ENCODE data around the gene VPS13A.

VPS13A gene

GRCh38 chr9:77418226-77418625 lies 240.9 kb downstream of the VPS13A start:
- no peak for DNase-seq (ENCODE audit: extremely low read depth, insufficient read length)
- Histone ChIP-seq H3K36me3 (ENCODE audit: control insufficient read depth, insufficient read depth, low read length) (no peaks in the 10 kb centered on the region; the same call in 1 of the 2 replicates), H3K27me3 (replicated peaks; ENCODE audit: control insufficient read depth, insufficient read depth, low read length) (no peaks in the 10 kb centered on the region), H3K4me3 (replicated peaks; ENCODE audit: low read depth, low read length) (no peak overlapping the region)
- TF ChIP-seq CTCF (IDR thresholded peaks at IDR 0.05; ENCODE audit: insufficient read depth, low read length, poor library complexity, severe bottlenecking) = no peak

- DNase-seq (ENCODE audit: extremely low read depth, insufficient read length) = no peak
- TF ChIP-seq CTCF (IDR thresholded peaks at IDR 0.05; ENCODE audit: insufficient read depth, low read length, poor library complexity, severe bottlenecking) = no peak
These were observed 243.3 kb downstream of the VPS13A start for GRCh38 chr9:77420641-77421040.

GRCh38 chr9:77421506-77422265 lies 244.4 kb downstream of the VPS13A start:
- no peaks in the 10 kb centered on the region for H3K27me3 ChIP-seq (replicated peaks; ENCODE audit: control insufficient read depth, insufficient read depth, low read length)
- no peak overlapping the region for H3K4me3 ChIP-seq (replicated peaks; ENCODE audit: low read depth, low read length)
- H3K36me3 ChIP-seq (ENCODE audit: control insufficient read depth, insufficient read depth, low read length) = no peaks in the 10 kb centered on the region
- TF ChIP-seq CTCF (IDR thresholded peaks at IDR 0.05; ENCODE audit: insufficient read depth, low read length, poor library complexity, severe bottlenecking) = no peak
- DNase-seq (ENCODE audit: extremely low read depth, insufficient read length) = no peak

More at GRCh38 chr9:77420641-77421040, 243.3 kb downstream of the VPS13A start:
- Histone ChIP-seq H3K27me3 (replicated peaks; ENCODE audit: control insufficient read depth, insufficient read depth, low read length) (no peaks in the 10 kb centered on the region), H3K4me3 (replicated peaks; ENCODE audit: low read depth, low read length) (no peak overlapping the region), H3K36me3 (ENCODE audit: control insufficient read depth, insufficient read depth, low read length) (no peaks in the 10 kb centered on the region; the same call in 1 of the 2 replicates)

- no peak overlapping the region for H3K4me3 ChIP-seq (replicated peaks; ENCODE audit: low read depth, low read length)
- no peaks in the 10 kb centered on the region for H3K36me3 ChIP-seq (ENCODE audit: control insufficient read depth, insufficient read depth, low read length)
- no peak for TF ChIP-seq CTCF (IDR thresholded peaks at IDR 0.05; ENCODE audit: insufficient read depth, low read length, poor library complexity, severe bottlenecking)
- no peaks in the 10 kb centered on the region for H3K27me3 ChIP-seq (replicated peaks; ENCODE audit: control insufficient read depth, insufficient read depth, low read length)
- DNase-seq (ENCODE audit: extremely low read depth, insufficient read length) = no peak
These were observed 245.6 kb downstream of the VPS13A start for GRCh38 chr9:77422969-77423368.

- no peak for DNase-seq (ENCODE audit: extremely low read depth, insufficient read length)
- no peak overlapping the region for H3K4me3 ChIP-seq (replicated peaks; ENCODE audit: low read depth, low read length)
- no peaks in the 10 kb centered on the region for H3K36me3 ChIP-seq (ENCODE audit: control insufficient read depth, insufficient read depth, low read length)
- no peak for TF ChIP-seq CTCF (IDR thresholded peaks at IDR 0.05; ENCODE audit: insufficient read depth, low read length, poor library complexity, severe bottlenecking)
- H3K27me3 ChIP-seq (replicated peaks; ENCODE audit: control insufficient read depth, insufficient read depth, low read length) = no peaks in the 10 kb centered on the region
These were observed 246.5 kb downstream of the VPS13A start for GRCh38 chr9:77423841-77424240.
